ENCODE measurements around the gene TMEM131L.

DNA sequence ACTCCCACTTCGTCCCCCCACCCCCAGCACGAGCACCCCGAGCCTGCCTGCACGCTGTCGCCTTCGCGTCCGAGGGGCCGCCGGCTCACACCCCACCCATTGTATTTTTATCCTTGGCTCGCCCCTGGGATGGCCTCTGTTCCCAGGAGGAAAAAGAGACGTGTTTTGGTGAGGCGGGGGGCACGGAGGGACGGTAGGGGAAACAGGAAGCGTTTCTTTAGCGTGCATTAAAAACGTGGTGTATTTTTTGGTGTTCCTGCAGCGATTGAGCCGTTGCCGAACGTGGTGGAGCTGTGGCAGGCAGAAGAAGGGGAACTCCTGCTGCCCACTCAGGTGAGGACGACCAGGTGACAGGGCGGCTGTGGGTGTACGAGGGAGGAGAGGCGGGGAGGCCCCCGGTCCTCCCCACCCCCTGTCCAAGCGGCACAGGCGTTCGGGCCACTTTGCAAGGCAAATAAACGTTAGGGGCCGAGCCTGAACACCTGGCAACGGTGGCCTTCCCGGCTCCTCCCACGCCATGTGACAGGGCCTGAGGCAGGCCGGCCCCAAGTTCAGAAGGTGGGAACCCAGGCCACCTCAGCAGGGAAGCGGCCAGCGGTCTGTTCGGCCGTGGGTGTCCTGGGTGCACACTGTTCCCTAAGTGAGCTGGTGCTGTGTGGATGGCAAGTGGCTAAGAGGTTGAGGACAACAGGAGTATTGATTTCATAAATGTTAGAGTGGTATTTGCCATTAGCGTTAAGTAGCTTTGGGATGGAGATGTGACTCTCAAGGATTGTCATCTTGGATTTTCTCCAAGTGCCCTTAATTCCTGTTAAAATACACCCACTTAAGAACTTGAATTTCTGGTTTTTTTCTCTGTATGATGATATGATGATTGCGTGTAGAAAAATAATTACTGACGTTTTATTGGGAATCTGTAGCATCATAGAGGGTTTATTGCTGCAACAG lies 1.1 kb downstream of the TMEM131L start:
- TF ChIP-seq, protein P1, sequence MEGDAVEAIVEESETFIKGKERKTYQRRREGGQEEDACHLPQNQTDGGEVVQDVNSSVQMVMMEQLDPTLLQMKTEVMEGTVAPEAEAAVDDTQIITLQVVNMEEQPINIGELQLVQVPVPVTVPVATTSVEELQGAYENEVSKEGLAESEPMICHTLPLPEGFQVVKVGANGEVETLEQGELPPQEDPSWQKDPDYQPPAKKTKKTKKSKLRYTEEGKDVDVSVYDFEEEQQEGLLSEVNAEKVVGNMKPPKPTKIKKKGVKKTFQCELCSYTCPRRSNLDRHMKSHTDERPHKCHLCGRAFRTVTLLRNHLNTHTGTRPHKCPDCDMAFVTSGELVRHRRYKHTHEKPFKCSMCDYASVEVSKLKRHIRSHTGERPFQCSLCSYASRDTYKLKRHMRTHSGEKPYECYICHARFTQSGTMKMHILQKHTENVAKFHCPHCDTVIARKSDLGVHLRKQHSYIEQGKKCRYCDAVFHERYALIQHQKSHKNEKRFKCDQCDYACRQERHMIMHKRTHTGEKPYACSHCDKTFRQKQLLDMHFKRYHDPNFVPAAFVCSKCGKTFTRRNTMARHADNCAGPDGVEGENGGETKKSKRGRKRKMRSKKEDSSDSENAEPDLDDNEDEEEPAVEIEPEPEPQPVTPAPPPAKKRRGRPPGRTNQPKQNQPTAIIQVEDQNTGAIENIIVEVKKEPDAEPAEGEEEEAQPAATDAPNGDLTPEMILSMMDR (IDR thresholded peaks at IDR 0.05; ENCODE audit: insufficient read depth, low read depth, low read length): no peak
- TF ChIP-seq EZH2 (IDR thresholded peaks at IDR 0.05; ENCODE audit: insufficient read depth, low read length): no peak

Measured in astrocyte (in vitro differentiated cells and primary cell).